H1 (cell line): ENCODE data around the gene QRSL1. TPM values are rescaled to one million over a fixed set of nuclear protein-coding genes. Genes with fewer than 3 reads are reported as not detected.

ENCODE experiments used
- BRCA1 ChIP-seq: IDR thresholded peaks from 2 replicates; pipeline ENCODE4 v1.6.1; 2012; ENCODE audit warnings: low read depth, low read length, improper control_type of control experiment
- CHD1 ChIP-seq: IDR thresholded peaks from 2 replicates; pipeline ENCODE4 v1.6.1; 2012; ENCODE audit warnings: low read depth, low read length, improper control_type of control experiment
- EP300 ChIP-seq, 2 experiments: IDR thresholded peaks; 1 replicate in 1 of 2; 2 replicates in 1 of 2; pipeline ENCODE4 v1.6.1; 2011 to 2012; ENCODE audit warnings: low read depth in 2 of 2, low read length in 2 of 2, mild to moderate bottlenecking in 2 of 2, borderline replicate concordance in 1 of 2, inconsistent platforms in 1 of 2, moderate library complexity in 1 of 2
- GTF2F1 ChIP-seq: IDR thresholded peaks from 2 replicates; pipeline ENCODE4 v1.6.1; 2012; ENCODE audit warnings: low read depth, low read length, improper control_type of control experiment, borderline replicate concordance
- JUND ChIP-seq: IDR thresholded peaks from 2 replicates; pipeline ENCODE4 v1.6.1; 2011; ENCODE audit warnings: mild to moderate bottlenecking, improper control_type of control experiment, low read length
- KDM4A ChIP-seq: IDR thresholded peaks from one replicate; pipeline ENCODE4 v1.7.1; 2012; ENCODE audit warnings: low read depth, mild to moderate bottlenecking, moderate library complexity, low read length, inconsistent platforms; ENCODE audit not compliant: severe bottlenecking
- MAFK ChIP-seq: IDR thresholded peaks from 2 replicates; pipeline ENCODE4 v1.6.1; 2012; ENCODE audit warnings: low read depth, mild to moderate bottlenecking, improper control_type of control experiment, low read length
- NRF1 ChIP-seq: IDR thresholded peaks from 2 replicates; pipeline ENCODE4 v1.6.1; 2011; ENCODE audit warnings: mild to moderate bottlenecking, low read depth, low read length, improper control_type of control experiment
- SP2 ChIP-seq: IDR thresholded peaks from 2 replicates; pipeline ENCODE4 v1.6.1; 2012; ENCODE audit warnings: mild to moderate bottlenecking, low read length, inconsistent platforms
- TAF1 ChIP-seq: IDR thresholded peaks from 2 replicates; pipeline ENCODE4 v1.6.1; 2011; ENCODE audit warnings: mild to moderate bottlenecking, low read depth, low read length
- polyA plus RNA-seq, 7 experiments: library from polyadenylated mRNA; depleted of rRNA in 3 of 7; stranded (reverse) in 5 of 7; unstranded in 2 of 7; fragments of >200 nt in 5 of 7; fragments of 200-250 nt in 2 of 7; gene quantifications; 1 replicate in 5 of 7; 2 replicates in 1 of 7; 4 replicates in 1 of 7; pipeline versions ENCODE4 v1.2.1 to v1.2.3, GENCODE V29; 2011 to 2013; ENCODE audit warnings: missing spikeins in 2 of 7, mixed read lengths in 2 of 7
- total RNA-seq: library from RNA; stranded (reverse); fragmentation: NEBNext Ultra II Directional; extraction: Animal tissue kit (Norgen Biotek cat#: 25700); gene quantifications from 2 replicates; pipeline ENCODE4 v1.2.1, GENCODE V29; 2021
- TF ChIP-seq, protein P1 (sequence below): fragments of 300-600 bp; sonication (generic); IDR thresholded peaks from 2 replicates; pipeline ENCODE4 v1.7.1; 2012; ENCODE audit warnings: low read length, moderate library complexity, mild to moderate bottlenecking, inconsistent platforms; ENCODE audit not compliant: insufficient replicate concordance

Gene QRSL1
- total and polyA plus RNA-seq, 2 of the 8 experiments (the other 6 are each of a cell fraction or from before 2014, with no cell fraction given), result 7.8 to 22.2 TPM

DNA sequence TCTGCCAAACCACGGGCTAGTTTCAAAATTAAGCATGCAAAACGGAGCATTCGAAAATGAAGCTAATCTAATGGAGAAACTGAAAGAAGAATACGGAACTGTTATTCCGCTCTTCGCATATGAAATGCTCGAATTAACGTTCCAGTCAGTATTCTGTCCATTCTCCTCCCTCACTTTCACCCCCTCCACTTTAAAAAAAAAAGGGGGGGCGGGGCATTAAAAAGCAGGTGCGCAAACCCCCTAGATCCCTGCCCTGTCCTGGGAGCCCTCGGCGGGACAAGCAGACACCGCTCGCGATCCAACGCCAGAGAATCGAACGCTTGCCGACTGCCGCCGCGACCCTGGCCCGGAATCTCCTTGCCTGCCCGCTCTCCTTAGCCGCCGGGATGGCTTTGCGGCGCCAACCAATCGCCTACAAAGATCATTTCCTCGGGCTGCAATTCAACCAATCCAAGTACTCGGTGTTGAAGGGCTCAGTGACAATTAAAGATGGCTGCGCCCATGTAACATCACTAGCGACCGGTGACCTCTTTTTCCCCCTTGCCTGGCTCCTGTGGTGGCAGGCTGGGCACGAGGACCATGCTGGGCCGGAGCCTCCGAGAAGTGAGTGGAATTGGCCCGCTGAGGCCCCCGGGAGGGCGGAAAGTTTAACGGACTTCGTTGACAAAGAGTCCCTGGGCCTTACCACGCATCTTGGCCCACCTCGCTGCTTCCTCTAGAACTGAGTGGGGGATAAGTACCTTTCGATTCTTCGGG lies at the start of gene QRSL1, which contains the start of gene RTN4IP1 (continued):
- TF ChIP-seq, protein P1, sequence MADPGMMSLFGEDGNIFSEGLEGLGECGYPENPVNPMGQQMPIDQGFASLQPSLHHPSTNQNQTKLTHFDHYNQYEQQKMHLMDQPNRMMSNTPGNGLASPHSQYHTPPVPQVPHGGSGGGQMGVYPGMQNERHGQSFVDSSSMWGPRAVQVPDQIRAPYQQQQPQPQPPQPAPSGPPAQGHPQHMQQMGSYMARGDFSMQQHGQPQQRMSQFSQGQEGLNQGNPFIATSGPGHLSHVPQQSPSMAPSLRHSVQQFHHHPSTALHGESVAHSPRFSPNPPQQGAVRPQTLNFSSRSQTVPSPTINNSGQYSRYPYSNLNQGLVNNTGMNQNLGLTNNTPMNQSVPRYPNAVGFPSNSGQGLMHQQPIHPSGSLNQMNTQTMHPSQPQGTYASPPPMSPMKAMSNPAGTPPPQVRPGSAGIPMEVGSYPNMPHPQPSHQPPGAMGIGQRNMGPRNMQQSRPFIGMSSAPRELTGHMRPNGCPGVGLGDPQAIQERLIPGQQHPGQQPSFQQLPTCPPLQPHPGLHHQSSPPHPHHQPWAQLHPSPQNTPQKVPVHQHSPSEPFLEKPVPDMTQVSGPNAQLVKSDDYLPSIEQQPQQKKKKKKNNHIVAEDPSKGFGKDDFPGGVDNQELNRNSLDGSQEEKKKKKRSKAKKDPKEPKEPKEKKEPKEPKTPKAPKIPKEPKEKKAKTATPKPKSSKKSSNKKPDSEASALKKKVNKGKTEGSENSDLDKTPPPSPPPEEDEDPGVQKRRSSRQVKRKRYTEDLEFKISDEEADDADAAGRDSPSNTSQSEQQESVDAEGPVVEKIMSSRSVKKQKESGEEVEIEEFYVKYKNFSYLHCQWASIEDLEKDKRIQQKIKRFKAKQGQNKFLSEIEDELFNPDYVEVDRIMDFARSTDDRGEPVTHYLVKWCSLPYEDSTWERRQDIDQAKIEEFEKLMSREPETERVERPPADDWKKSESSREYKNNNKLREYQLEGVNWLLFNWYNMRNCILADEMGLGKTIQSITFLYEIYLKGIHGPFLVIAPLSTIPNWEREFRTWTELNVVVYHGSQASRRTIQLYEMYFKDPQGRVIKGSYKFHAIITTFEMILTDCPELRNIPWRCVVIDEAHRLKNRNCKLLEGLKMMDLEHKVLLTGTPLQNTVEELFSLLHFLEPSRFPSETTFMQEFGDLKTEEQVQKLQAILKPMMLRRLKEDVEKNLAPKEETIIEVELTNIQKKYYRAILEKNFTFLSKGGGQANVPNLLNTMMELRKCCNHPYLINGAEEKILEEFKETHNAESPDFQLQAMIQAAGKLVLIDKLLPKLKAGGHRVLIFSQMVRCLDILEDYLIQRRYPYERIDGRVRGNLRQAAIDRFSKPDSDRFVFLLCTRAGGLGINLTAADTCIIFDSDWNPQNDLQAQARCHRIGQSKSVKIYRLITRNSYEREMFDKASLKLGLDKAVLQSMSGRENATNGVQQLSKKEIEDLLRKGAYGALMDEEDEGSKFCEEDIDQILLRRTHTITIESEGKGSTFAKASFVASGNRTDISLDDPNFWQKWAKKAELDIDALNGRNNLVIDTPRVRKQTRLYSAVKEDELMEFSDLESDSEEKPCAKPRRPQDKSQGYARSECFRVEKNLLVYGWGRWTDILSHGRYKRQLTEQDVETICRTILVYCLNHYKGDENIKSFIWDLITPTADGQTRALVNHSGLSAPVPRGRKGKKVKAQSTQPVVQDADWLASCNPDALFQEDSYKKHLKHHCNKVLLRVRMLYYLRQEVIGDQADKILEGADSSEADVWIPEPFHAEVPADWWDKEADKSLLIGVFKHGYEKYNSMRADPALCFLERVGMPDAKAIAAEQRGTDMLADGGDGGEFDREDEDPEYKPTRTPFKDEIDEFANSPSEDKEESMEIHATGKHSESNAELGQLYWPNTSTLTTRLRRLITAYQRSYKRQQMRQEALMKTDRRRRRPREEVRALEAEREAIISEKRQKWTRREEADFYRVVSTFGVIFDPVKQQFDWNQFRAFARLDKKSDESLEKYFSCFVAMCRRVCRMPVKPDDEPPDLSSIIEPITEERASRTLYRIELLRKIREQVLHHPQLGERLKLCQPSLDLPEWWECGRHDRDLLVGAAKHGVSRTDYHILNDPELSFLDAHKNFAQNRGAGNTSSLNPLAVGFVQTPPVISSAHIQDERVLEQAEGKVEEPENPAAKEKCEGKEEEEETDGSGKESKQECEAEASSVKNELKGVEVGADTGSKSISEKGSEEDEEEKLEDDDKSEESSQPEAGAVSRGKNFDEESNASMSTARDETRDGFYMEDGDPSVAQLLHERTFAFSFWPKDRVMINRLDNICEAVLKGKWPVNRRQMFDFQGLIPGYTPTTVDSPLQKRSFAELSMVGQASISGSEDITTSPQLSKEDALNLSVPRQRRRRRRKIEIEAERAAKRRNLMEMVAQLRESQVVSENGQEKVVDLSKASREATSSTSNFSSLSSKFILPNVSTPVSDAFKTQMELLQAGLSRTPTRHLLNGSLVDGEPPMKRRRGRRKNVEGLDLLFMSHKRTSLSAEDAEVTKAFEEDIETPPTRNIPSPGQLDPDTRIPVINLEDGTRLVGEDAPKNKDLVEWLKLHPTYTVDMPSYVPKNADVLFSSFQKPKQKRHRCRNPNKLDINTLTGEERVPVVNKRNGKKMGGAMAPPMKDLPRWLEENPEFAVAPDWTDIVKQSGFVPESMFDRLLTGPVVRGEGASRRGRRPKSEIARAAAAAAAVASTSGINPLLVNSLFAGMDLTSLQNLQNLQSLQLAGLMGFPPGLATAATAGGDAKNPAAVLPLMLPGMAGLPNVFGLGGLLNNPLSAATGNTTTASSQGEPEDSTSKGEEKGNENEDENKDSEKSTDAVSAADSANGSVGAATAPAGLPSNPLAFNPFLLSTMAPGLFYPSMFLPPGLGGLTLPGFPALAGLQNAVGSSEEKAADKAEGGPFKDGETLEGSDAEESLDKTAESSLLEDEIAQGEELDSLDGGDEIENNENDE, result no peak
- peak; percentile 29 for TF ChIP-seq KDM4A
- no peak for TF ChIP-seq SP2
- no peak for TF ChIP-seq EP300 (IDR thresholded peaks at IDR 0.05; ENCODE audit: borderline replicate concordance in 1 of 2, low read depth in 2 of 2, low read length in 2 of 2)
- no peak for TF ChIP-seq MAFK
- no peak for TF ChIP-seq CHD1
- no peak for TF ChIP-seq BRCA1
- peak; percentile 91 for TF ChIP-seq TAF1
- TF ChIP-seq JUND, result no peak
- TF ChIP-seq NRF1, result no peak
- no peak for TF ChIP-seq GTF2F1
